ENCODE data around the gene CCT6B. TPM values are rescaled to one million over a fixed set of nuclear protein-coding genes. Genes with fewer than 3 reads are reported as not detected.

Gene CCT6B
- total RNA-seq, 1 experiment from 2014 or later, result 1.7 TPM

DNA sequence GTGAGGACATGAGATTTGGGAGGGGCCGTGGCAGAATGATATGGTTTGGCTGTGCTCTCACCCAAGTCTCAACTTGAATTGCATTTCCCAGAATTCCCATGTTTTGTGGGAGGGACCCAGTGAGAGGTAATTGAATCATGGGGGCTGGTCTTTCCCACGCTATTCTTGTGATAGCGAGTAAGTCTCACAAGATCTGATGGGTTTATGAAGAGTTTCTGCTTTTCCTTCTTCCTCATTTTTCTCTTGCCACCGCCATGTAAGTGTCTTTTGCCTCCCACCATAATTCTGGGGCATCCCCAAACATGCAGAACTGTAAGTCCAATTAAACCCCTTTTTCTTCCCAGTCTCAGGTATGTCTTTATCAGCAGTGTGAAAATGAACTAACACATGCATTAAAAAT is 40.6 kb downstream of the CCT6B start:
- no peaks in the 10 kb centered on the region for H4K20me1 ChIP-seq (ENCODE audit: control insufficient read depth, insufficient read depth, insufficient read length)
- no peak overlapping the region for H3K4me3 Mint-ChIP-seq
- H2BK120ac ChIP-seq (ENCODE audit: low read depth, low read length, poor library complexity, severe bottlenecking), result no peak overlapping the region
- no CpG with 5 or more reads among the region's 4 CpGs for WGBS (ENCODE audit: extremely low coverage, insufficient read length, low lambda C conversion rate)
- no peak overlapping the region for H3K27ac Mint-ChIP-seq
- H3K27me3 ChIP-seq (ENCODE audit: insufficient read depth, low read length), result no peaks in the 10 kb centered on the region
- no peak overlapping the region for H3K4ac ChIP-seq (ENCODE audit: low read depth, low read length)
- peaks cover 1 to 2% of the 10 kb centered on the region in 2 experiments; a peak in 2 of 5 replicates for H3K9me3 Mint-ChIP-seq
- no peaks in the 10 kb centered on the region for H3K36me3 Mint-ChIP-seq (ENCODE audit: insufficient read depth in 1 of 3, low read depth in 3 of 3)
- peaks cover 8% of the 10 kb centered on the region for H3K27me3 Mint-ChIP-seq (ENCODE audit: low read depth)
- no peak overlapping the region for H2BK12ac ChIP-seq (ENCODE audit: insufficient read length, low read depth, low read length)
- DNase-seq, result no peak
- no peak overlapping the region for H2AFZ ChIP-seq (ENCODE audit: low read length)
- H3K4me1 Mint-ChIP-seq, result no peaks in the 10 kb centered on the region
- H4K5ac ChIP-seq (ENCODE audit: insufficient read length, low read depth, low read length), result no peak overlapping the region
- TF ChIP-seq, protein P1, sequence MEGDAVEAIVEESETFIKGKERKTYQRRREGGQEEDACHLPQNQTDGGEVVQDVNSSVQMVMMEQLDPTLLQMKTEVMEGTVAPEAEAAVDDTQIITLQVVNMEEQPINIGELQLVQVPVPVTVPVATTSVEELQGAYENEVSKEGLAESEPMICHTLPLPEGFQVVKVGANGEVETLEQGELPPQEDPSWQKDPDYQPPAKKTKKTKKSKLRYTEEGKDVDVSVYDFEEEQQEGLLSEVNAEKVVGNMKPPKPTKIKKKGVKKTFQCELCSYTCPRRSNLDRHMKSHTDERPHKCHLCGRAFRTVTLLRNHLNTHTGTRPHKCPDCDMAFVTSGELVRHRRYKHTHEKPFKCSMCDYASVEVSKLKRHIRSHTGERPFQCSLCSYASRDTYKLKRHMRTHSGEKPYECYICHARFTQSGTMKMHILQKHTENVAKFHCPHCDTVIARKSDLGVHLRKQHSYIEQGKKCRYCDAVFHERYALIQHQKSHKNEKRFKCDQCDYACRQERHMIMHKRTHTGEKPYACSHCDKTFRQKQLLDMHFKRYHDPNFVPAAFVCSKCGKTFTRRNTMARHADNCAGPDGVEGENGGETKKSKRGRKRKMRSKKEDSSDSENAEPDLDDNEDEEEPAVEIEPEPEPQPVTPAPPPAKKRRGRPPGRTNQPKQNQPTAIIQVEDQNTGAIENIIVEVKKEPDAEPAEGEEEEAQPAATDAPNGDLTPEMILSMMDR (conservative IDR thresholded peaks at IDR 0.05), result no peak
- H3K14ac ChIP-seq (ENCODE audit: insufficient read depth, low read length), result no peak overlapping the region
- H3K23ac ChIP-seq (ENCODE audit: insufficient read length, low read depth, low read length), result no peak overlapping the region
- H3K79me1 ChIP-seq (ENCODE audit: insufficient read depth, low read depth, low read length, poor library complexity, severe bottlenecking), result no peaks in the 10 kb centered on the region
- H3K4me2 ChIP-seq (ENCODE audit: insufficient read depth, insufficient read length, low read length), result no peak overlapping the region
- H3K27ac ChIP-seq (ENCODE audit: insufficient read length, low read depth, low read length), result no peak overlapping the region
- no peak overlapping the region for H4K91ac ChIP-seq (ENCODE audit: insufficient read length, low read depth, low read length)
- no peak overlapping the region for H2BK20ac ChIP-seq (ENCODE audit: low read depth, low read length, poor library complexity, severe bottlenecking)
- no peak overlapping the region for H3T11ph ChIP-seq (ENCODE audit: low read length)
- no peak overlapping the region for H2BK5ac ChIP-seq (ENCODE audit: insufficient read length, low read length)
- H2AK5ac ChIP-seq (ENCODE audit: insufficient read length, low read length), result no peak overlapping the region
- no peak overlapping the region for H3K56ac ChIP-seq (ENCODE audit: insufficient read length, low read depth, low read length)
- no peak overlapping the region for H3K18ac ChIP-seq (ENCODE audit: insufficient read length, low read depth, low read length)
- no peak overlapping the region for H3K9ac ChIP-seq (ENCODE audit: extremely low read depth, insufficient read length, low read length)
- no peaks in the 10 kb centered on the region for H3K9me3 ChIP-seq (ENCODE audit: control insufficient read depth, low read depth, low read length)
- no peaks in the 10 kb centered on the region for H3K23me2 ChIP-seq (ENCODE audit: insufficient read length, low read depth, low read length, poor library complexity, severe bottlenecking)
- H2BK15ac ChIP-seq (ENCODE audit: low read depth, low read length), result no peak overlapping the region
- H3K4me1 ChIP-seq (ENCODE audit: insufficient read depth, low read length), result no peaks in the 10 kb centered on the region
- H3K79me2 ChIP-seq (ENCODE audit: insufficient read depth, low read length), result no peaks in the 10 kb centered on the region
- H4K8ac ChIP-seq (replicated peaks; ENCODE audit: insufficient read length, low read depth, low read length), result no peak overlapping the region

Measured in H9 (cell line).